Endothelial cell of umbilical vein (primary cell): ENCODE results near the gene STAT4. TPM values are rescaled to one million over a fixed set of nuclear protein-coding genes. Genes with fewer than 3 reads are reported as not detected.

ENCODE experiments used
- BruUV-seq: library from RNA; stranded (reverse); fragments of 400-500 nt; replicated peaks from 2 replicates; lab custom pipeline; 2021; lab: Mats Ljungman, UMichigan
- CTCF ChIA-PET: fragments of 300-600, 350-600 bp; sonication (Branson Sonifier 250); formaldehyde crosslinking; loops from one replicate; lab custom pipeline; 2021; ENCODE audit warnings: antibody characterized with exemption, inconsistent platforms; lab: Charles Lee
- POLR2A ChIA-PET: fragments of 300-600, 350-600 bp; sonication (Branson Sonifier 250); formaldehyde crosslinking; loops from one replicate; lab custom pipeline; 2021; ENCODE audit warnings: antibody characterized with exemption, inconsistent platforms; lab: Charles Lee
- DNase-seq: peaks from one replicate; pipeline ENCODE4 v3.0.0-alpha.2; 2011; ENCODE audit warnings: low read depth, low spot score
- FAIRE-seq: peaks from 2 replicates; lab custom pipeline; 2011; peaks lifted over from hg19 to GRCh38; lab: Jason Lieb, UNC
- H2AFZ ChIP-seq: 2 replicates; pipeline ENCODE4 v1.6.0; 2012; ENCODE audit warnings: low read depth, low read length, control low read depth, inconsistent platforms
- H3K27ac ChIP-seq: 2 replicates; pipeline ENCODE4 v1.5.1; 2011; ENCODE audit warnings: low read depth, mild to moderate bottlenecking, control low read depth, low read length, moderate library complexity; ENCODE audit not compliant: insufficient read depth
- H3K27me3 ChIP-seq, 2 experiments: 2 replicates each; pipeline versions ENCODE4 v1.6.0 to v1.6.1; 2011; ENCODE audit warnings: low read length in 2 of 2, mixed read lengths in 1 of 2; ENCODE audit not compliant: control insufficient read depth in 2 of 2, insufficient read depth in 2 of 2
- H3K36me3 ChIP-seq, 2 experiments: 2 replicates in 1 of 2; 3 replicates in 1 of 2; pipeline ENCODE4 v1.5.1; 2011; ENCODE audit warnings: low read length in 2 of 2, mild to moderate bottlenecking in 1 of 2, moderate library complexity in 1 of 2; ENCODE audit not compliant: control insufficient read depth in 2 of 2, insufficient read depth in 2 of 2; ENCODE audit errors: extremely low read depth in 1 of 2
- H3K4me1 ChIP-seq: 3 replicates; pipeline ENCODE4 v1.5.1; 2011; ENCODE audit warnings: mild to moderate bottlenecking, low read length; ENCODE audit not compliant: control insufficient read depth, insufficient read depth; ENCODE audit errors: extremely low read depth
- H3K4me2 ChIP-seq: 2 replicates; pipeline ENCODE4 v1.6.1; 2011; ENCODE audit warnings: low read length, control low read depth, mixed read lengths; ENCODE audit not compliant: insufficient read depth
- H3K4me3 ChIP-seq, 3 experiments: fragments of 200-600 bp in 1 of 3; sonication (generic), shearing (Covaris generic) in 1 of 3; replicated peaks in 1 of 3; 2 replicates each; pipeline ENCODE4 v1.5.1; 2011 to 2016; ENCODE audit warnings: control low read depth in 3 of 3, low read length in 3 of 3, mild to moderate bottlenecking in 2 of 3, inconsistent platforms in 1 of 3, low read depth in 1 of 3, moderate library complexity in 1 of 3; ENCODE audit not compliant: insufficient read depth in 1 of 3
- H3K79me2 ChIP-seq: 2 replicates; pipeline ENCODE4 v1.6.0; 2012; ENCODE audit warnings: low read length, inconsistent platforms; ENCODE audit not compliant: control insufficient read depth, insufficient read depth
- H3K9ac ChIP-seq: replicated peaks from 2 replicates; pipeline ENCODE3; 2011; ENCODE audit warnings: low read length, control low read depth; ENCODE audit not compliant: insufficient read depth; ENCODE audit errors: extremely low read depth
- H3K9me1 ChIP-seq: replicated peaks from 3 replicates; pipeline ENCODE4 v1.6.0; 2011; ENCODE audit warnings: mild to moderate bottlenecking, low read length; ENCODE audit not compliant: control insufficient read depth, insufficient read depth; ENCODE audit errors: extremely low read depth
- H3K9me3 ChIP-seq: replicated peaks from 2 replicates; pipeline ENCODE4 v1.5.1; 2012; ENCODE audit warnings: low read length, inconsistent platforms; ENCODE audit not compliant: control insufficient read depth, insufficient read depth
- H4K20me1 ChIP-seq: replicated peaks from 2 replicates; pipeline ENCODE3; 2011; ENCODE audit warnings: mild to moderate bottlenecking, low read length; ENCODE audit not compliant: control insufficient read depth, insufficient read depth; ENCODE audit errors: extremely low read depth
- GATA2 ChIP-seq: IDR thresholded peaks from 2 replicates; pipeline ENCODE4 v1.7.0; 2011; ENCODE audit warnings: low read depth, mild to moderate bottlenecking, moderate library complexity, mixed read lengths, low read length; ENCODE audit not compliant: insufficient read length, insufficient read depth
- JUN ChIP-seq: IDR thresholded peaks from 2 replicates; pipeline ENCODE4 v1.6.1; 2011; ENCODE audit warnings: borderline replicate concordance, low read depth; ENCODE audit not compliant: insufficient read length, insufficient read depth
- MYC ChIP-seq: IDR thresholded peaks from one replicate; pipeline ENCODE4 v1.6.1; 2011; ENCODE audit warnings: mild to moderate bottlenecking, low read depth, low read length
- POLR2A ChIP-seq: IDR thresholded peaks from 2 replicates; pipeline ENCODE4 v1.6.1; 2012; ENCODE audit warnings: low read depth, mild to moderate bottlenecking, control low read depth, low read length
- POLR2AphosphoS5 ChIP-seq: IDR thresholded peaks from 2 replicates; pipeline ENCODE4 v1.6.1; 2012; ENCODE audit warnings: low read depth, mild to moderate bottlenecking, control low read depth, low read length, moderate library complexity; ENCODE audit not compliant: insufficient read depth
- dilution Hi-C: fragments of 300-500 bp; cut with MboI; formaldehyde crosslinking; loops from one replicate; pipeline ENCODE4 v1.15.0; 2019; ENCODE audit warnings: low sequenced_read_pairs; ENCODE audit not compliant: extremely low pct_ligation_motif_present
- intact Hi-C: fragments of 100-400 bp; cut with micrococcal nuclease; formaldehyde crosslinking; loops from one replicate; pipeline ENCODE4 v1.10.0; 2022
- polyA plus RNA-seq, 4 experiments: library from polyadenylated mRNA; depleted of rRNA in 3 of 4; stranded (reverse) in 3 of 4; unstranded in 1 of 4; fragments of >200 nt; gene quantifications; 2 replicates each; pipeline versions ENCODE4 v1.2.1 to v1.2.3, GENCODE V29; 2011 to 2012; ENCODE audit warnings: missing spikeins in 1 of 4
- total RNA-seq: library from RNA; stranded (reverse); gene quantifications from 2 replicates; pipeline ENCODE4 v1.2.3, GENCODE V29; 2021
- TF ChIP-seq, protein P1 (sequence below), 2 donors: IDR thresholded peaks; 1 replicate in 1 of 2; 2 replicates in 1 of 2; pipeline ENCODE4 v1.5.1; 2011; ENCODE audit warnings: low read length in 2 of 2, mild to moderate bottlenecking in 2 of 2, moderate library complexity in 2 of 2, control low read depth in 1 of 2, inconsistent platforms in 1 of 2, low read depth in 1 of 2; ENCODE audit not compliant: insufficient read depth in 1 of 2; ENCODE audit errors: extremely low read depth in 1 of 2

STAT4 gene
- total and polyA plus RNA-seq, 2 donors (not counting 3 experiments of a cell fraction or from before 2014, with no cell fraction given) = 0.46 to 1.2 TPM

DNA sequence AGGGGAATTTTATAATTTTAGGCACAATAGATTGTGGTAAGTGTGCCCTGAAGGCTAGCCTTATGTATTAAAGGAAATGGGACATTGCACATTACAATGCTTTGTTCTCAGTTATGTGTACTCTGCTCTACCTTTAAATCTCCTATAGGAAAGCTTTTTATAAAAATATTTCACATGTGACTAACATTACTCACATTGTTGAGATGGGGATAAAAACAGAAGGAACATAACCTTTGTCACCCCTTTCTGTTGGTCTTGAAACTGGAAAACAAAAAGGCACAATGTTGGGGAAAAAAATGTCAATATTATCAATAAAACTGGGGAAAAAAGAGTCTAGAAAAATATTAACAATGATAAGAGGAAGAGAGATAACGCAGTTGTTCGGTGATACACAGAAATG lies 119.5 kb downstream of the STAT4 start:
- H3K9me1 ChIP-seq = no peaks in the 10 kb centered on the region
- peak overlapping the region; percentile 32 for H3K9ac ChIP-seq
- BruUV-seq = no TSS peak
- DNase-seq (peak; percentile 95), FAIRE-seq (peak; percentile 76)
- peak overlapping the region; percentile 82 for H3K4me2 ChIP-seq
- no peaks in the 10 kb centered on the region for H3K9me3 ChIP-seq
- no peaks in the 10 kb centered on the region for H3K79me2 ChIP-seq
- H4K20me1 ChIP-seq = no peaks in the 10 kb centered on the region
- dilution Hi-C loops (no loop called here), intact Hi-C loops (loop anchor here (1.0 to 10.0 kb wide), 4 partner anchors 51 to 354 kb away; no protein-coding TSS in a partner anchor)
- peak overlapping the region; percentile 81 for H3K27ac ChIP-seq
- ChIA-PET CTCF (interaction anchor here (1.0 kb wide), 1 partner anchor 21 kb away, joined by 3 read pairs; no protein-coding TSS in a partner anchor), POLR2A (no interaction called here)
- no peaks in the 10 kb centered on the region for H3K36me3 ChIP-seq
- no peak overlapping the region for H3K4me3 ChIP-seq
- H2AFZ ChIP-seq = peak overlapping the region; percentile 89
- TF ChIP-seq GATA2 (no peak), POLR2AphosphoS5 (no peak), MYC (no peak), JUN (peak; percentile 28), POLR2A (peak; percentile 35)
- TF ChIP-seq, protein P1, sequence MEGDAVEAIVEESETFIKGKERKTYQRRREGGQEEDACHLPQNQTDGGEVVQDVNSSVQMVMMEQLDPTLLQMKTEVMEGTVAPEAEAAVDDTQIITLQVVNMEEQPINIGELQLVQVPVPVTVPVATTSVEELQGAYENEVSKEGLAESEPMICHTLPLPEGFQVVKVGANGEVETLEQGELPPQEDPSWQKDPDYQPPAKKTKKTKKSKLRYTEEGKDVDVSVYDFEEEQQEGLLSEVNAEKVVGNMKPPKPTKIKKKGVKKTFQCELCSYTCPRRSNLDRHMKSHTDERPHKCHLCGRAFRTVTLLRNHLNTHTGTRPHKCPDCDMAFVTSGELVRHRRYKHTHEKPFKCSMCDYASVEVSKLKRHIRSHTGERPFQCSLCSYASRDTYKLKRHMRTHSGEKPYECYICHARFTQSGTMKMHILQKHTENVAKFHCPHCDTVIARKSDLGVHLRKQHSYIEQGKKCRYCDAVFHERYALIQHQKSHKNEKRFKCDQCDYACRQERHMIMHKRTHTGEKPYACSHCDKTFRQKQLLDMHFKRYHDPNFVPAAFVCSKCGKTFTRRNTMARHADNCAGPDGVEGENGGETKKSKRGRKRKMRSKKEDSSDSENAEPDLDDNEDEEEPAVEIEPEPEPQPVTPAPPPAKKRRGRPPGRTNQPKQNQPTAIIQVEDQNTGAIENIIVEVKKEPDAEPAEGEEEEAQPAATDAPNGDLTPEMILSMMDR (IDR thresholded peaks at IDR 0.05; ENCODE audit: extremely low read depth in 1 of 2, insufficient read depth in 1 of 2, low read depth in 1 of 2, low read length in 2 of 2) = no peak
- no peaks in the 10 kb centered on the region for H3K27me3 ChIP-seq
- H3K4me1 ChIP-seq = peaks cover 41% of the 10 kb centered on the region
